SK-N-SH (cell line): ENCODE data around the gene TAGLN2. TPM values are rescaled to one million over a fixed set of nuclear protein-coding genes. Genes with fewer than 3 reads are reported as not detected.

Experiments used
- CTCF ChIA-PET: fragments of 300-600, 350-600 bp; formaldehyde crosslinking; extraction: SDS; loops from one replicate; lab custom pipeline; 2021; lab: Yijun Ruan, JAX
- POLR2A ChIA-PET: fragments of 350-600 bp; sonication (Branson Sonifier 250); formaldehyde crosslinking; extraction: SDS; loops from one replicate; lab custom pipeline; 2020; ENCODE audit warnings: antibody characterized with exemption, inconsistent platforms; lab: Yijun Ruan, JAX
- DNase-seq: peaks from one replicate; pipeline ENCODE4 v3.0.0; 2012
- H2AFZ ChIP-seq: fragments of 200-600 bp; sonication (generic); 2 replicates; pipeline ENCODE4 v1.8.1; 2016; ENCODE audit warnings: antibody characterized with exemption, mild to moderate bottlenecking, low read depth
- H3F3A ChIP-seq: fragments of 200-600 bp; sonication (generic); replicated peaks from 2 replicates; pipeline ENCODE3; 2016; ENCODE audit warnings: antibody characterized with exemption, mild to moderate bottlenecking; ENCODE audit not compliant: insufficient read depth
- H3K27ac ChIP-seq, 2 experiments: fragments of 200-500 bp in 1 of 2; fragments of 200-600 bp in 1 of 2; sonication (Bioruptor generic) in 1 of 2; sonication (generic), shearing (Covaris generic) in 1 of 2; 2 replicates each; pipeline versions ENCODE4 v1.5.1 to v1.6.1; 2014 to 2016; ENCODE audit warnings: low read depth in 2 of 2, inconsistent platforms in 1 of 2, low read length in 1 of 2, mild to moderate bottlenecking in 1 of 2, mixed read lengths in 1 of 2
- H3K27me3 ChIP-seq: fragments of 200-600 bp; sonication (generic), shearing (Covaris generic); 2 replicates; pipeline ENCODE4 v1.6.1; 2016; ENCODE audit warnings: mixed run types; ENCODE audit not compliant: insufficient read depth
- H3K36me3 ChIP-seq, 2 experiments: fragments of 200-500 bp in 1 of 2; fragments of 200-600 bp in 1 of 2; sonication (Bioruptor generic) in 1 of 2; sonication (generic) in 1 of 2; replicated peaks in 1 of 2; 2 replicates each; pipeline versions ENCODE3 to v1.5.1; 2014 to 2016; ENCODE audit warnings: low read length in 1 of 2, mild to moderate bottlenecking in 1 of 2; ENCODE audit not compliant: insufficient read depth in 2 of 2, control insufficient read depth in 1 of 2
- H3K4me1 ChIP-seq, 2 experiments: fragments of 200-500 bp in 1 of 2; fragments of 200-600 bp in 1 of 2; sonication (Bioruptor generic) in 1 of 2; sonication (generic), shearing (Covaris generic) in 1 of 2; 2 replicates each; pipeline versions ENCODE4 v1.5.1 to v1.6.1; 2014 to 2016; ENCODE audit warnings: low read depth in 1 of 2, low read length in 1 of 2, mixed run types in 1 of 2; ENCODE audit not compliant: insufficient read depth in 2 of 2, control insufficient read depth in 1 of 2
- H3K4me2 ChIP-seq: fragments of 200-600 bp; sonication (generic), shearing (Covaris generic); 2 replicates; pipeline ENCODE4 v1.6.1; 2017; ENCODE audit warnings: mixed run types
- H3K4me3 ChIP-seq, 2 experiments: fragments of 200-500 bp in 1 of 2; fragments of 200-600 bp in 1 of 2; sonication (Bioruptor generic) in 1 of 2; sonication (generic), shearing (Covaris generic) in 1 of 2; 2 replicates each; pipeline versions ENCODE4 v1.5.1 to v1.8.1; 2014 to 2016; ENCODE audit warnings: low read depth in 2 of 2, inconsistent platforms in 1 of 2, low read length in 1 of 2, mild to moderate bottlenecking in 1 of 2, mixed read lengths in 1 of 2, moderate library complexity in 1 of 2
- H3K79me2 ChIP-seq: fragments of 200-600 bp; sonication (generic); 2 replicates; pipeline ENCODE4 v1.8.1; 2017; ENCODE audit warnings: mild to moderate bottlenecking; ENCODE audit not compliant: insufficient read depth
- H3K9ac ChIP-seq: fragments of 200-600 bp; sonication (generic); 2 replicates; pipeline ENCODE4 v1.6.1; 2017; ENCODE audit warnings: mixed run types
- H3K9me2 ChIP-seq: fragments of 200-600 bp; sonication (generic); 2 replicates; pipeline ENCODE4 v1.6.1; 2017; ENCODE audit warnings: mixed run types
- H3K9me3 ChIP-seq: fragments of 200-600 bp; sonication (generic); 2 replicates; pipeline ENCODE4 v1.6.1; 2017; ENCODE audit warnings: mixed run types, mild to moderate bottlenecking, moderate library complexity
- H4K20me1 ChIP-seq: fragments of 200-600 bp; sonication (generic); 2 replicates; pipeline ENCODE4 v1.6.1; 2017; ENCODE audit warnings: mild to moderate bottlenecking, mixed run types; ENCODE audit not compliant: insufficient read depth
- FOSL2 ChIP-seq: IDR thresholded peaks from 2 replicates; pipeline ENCODE4 v1.4.0; 2012; ENCODE audit warnings: low read depth, mild to moderate bottlenecking, moderate library complexity, borderline replicate concordance
- FOXJ3 ChIP-seq: sonication (generic); formaldehyde crosslinking; IDR thresholded peaks from 2 replicates; pipeline ENCODE4 v1.5.1; 2020; ENCODE audit warnings: mild to moderate bottlenecking, missing genetic modification reagents
- FOXM1 ChIP-seq: IDR thresholded peaks from 2 replicates; pipeline ENCODE4 v1.4.0; 2012; ENCODE audit warnings: low read depth, mild to moderate bottlenecking
- GATA2 ChIP-seq: sonication (generic); formaldehyde crosslinking; IDR thresholded peaks from 2 replicates; pipeline ENCODE4 v1.5.0; 2020; ENCODE audit warnings: mild to moderate bottlenecking, missing genetic modification reagents
- JUND ChIP-seq: IDR thresholded peaks from 2 replicates; pipeline ENCODE4 v1.4.0; 2012
- MEF2A ChIP-seq: IDR thresholded peaks from 2 replicates; pipeline ENCODE4 v1.4.0; 2012; ENCODE audit warnings: low read depth, borderline replicate concordance
- MXI1 ChIP-seq: IDR thresholded peaks from 2 replicates; pipeline ENCODE4 v1.6.1; 2012; ENCODE audit warnings: mild to moderate bottlenecking, low read depth, low read length, improper control_type of control experiment
- NFIC ChIP-seq: IDR thresholded peaks from 2 replicates; pipeline ENCODE4 v1.4.0; 2012; ENCODE audit warnings: borderline replicate concordance
- RCOR1 ChIP-seq: fragments of 150-350 bp; IDR thresholded peaks from 2 replicates; pipeline ENCODE4 v1.6.1; 2017; ENCODE audit warnings: antibody characterized with exemption, low read length
- RFX5 ChIP-seq: IDR thresholded peaks from 2 replicates; pipeline ENCODE4 v1.6.1; 2012; ENCODE audit warnings: mild to moderate bottlenecking, improper control_type of control experiment, low read length
- TAF1 ChIP-seq: IDR thresholded peaks from 2 replicates; pipeline ENCODE4 v1.6.1; 2012; ENCODE audit warnings: low read depth, mild to moderate bottlenecking, low read length, moderate library complexity, borderline replicate concordance
- TCF12 ChIP-seq: IDR thresholded peaks from 2 replicates; pipeline ENCODE4 v1.4.0; 2012
- WGBS: methylation state at CpG from one replicate; pipeline ENCODE4 v1.1.6; 2017; ENCODE audit warnings: low lambda C conversion rate; 5-methylcytosine and 5-hydroxymethylcytosine counted together
- polyA plus RNA-seq, 3 experiments: library from polyadenylated mRNA; depleted of rRNA; stranded (reverse); fragments of >200 nt; gene quantifications; 2 replicates each; pipeline ENCODE4 v1.2.3, GENCODE V29; 2012
- TF ChIP-seq, protein P1 (sequence below): IDR thresholded peaks from 2 replicates; pipeline ENCODE4 v1.4.0; 2012; ENCODE audit warnings: low read depth
- TF ChIP-seq, protein P2 (sequence below): IDR thresholded peaks from 2 replicates; pipeline ENCODE4 v1.6.1; 2012; ENCODE audit warnings: mild to moderate bottlenecking, low read depth, low read length, moderate library complexity

TAGLN2 gene
- polyA plus RNA-seq, 1 of the 3 experiments (the other 2 are of a cell fraction) = 646 TPM

DNA sequence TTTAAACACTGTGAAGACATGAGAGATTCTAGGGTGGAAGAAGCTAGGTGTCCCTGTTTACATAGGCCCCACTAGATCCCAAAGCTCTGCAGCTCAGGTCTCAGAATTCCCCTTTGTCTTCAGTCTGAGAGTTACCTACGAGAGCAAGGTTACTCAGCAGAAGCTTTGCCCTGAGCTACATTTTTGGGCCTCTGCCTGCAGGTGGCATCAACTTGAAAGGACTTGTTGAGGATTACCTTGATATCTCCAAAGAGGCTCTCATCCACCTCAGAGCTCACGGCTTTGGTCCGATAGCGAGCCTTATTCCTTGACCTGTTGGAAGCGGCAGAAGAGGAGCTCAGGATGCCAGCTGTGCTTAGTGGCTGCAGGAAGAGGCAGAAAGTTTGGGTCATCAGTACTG is 32.4 kb downstream of the TAGLN2 start:
- H3K79me2 ChIP-seq = no peaks in the 10 kb centered on the region
- H3K9ac ChIP-seq = no peak overlapping the region
- H3K4me3 ChIP-seq = no peak overlapping the region
- H2AFZ ChIP-seq = no peak overlapping the region
- 93% methylated on average over 5 of the region's 5 CpGs for WGBS
- H3K4me1 ChIP-seq = peaks cover 13 to 32% of the 10 kb centered on the region in 2 experiments
- H3K9me2 ChIP-seq = no peaks in the 10 kb centered on the region
- no peaks in the 10 kb centered on the region for H4K20me1 ChIP-seq
- CTCF ChIA-PET = interaction anchor here (0.9 to 14.6 kb wide), 23 partner anchors 12 to 760 kb away, joined by 3 to 533 read pairs (median 6); partner anchors contain the start of genes DUSP23, FCRL6, IGSF9 and TAGLN2
- TF ChIP-seq, protein P1, sequence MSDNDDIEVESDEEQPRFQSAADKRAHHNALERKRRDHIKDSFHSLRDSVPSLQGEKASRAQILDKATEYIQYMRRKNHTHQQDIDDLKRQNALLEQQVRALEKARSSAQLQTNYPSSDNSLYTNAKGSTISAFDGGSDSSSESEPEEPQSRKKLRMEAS = no peak
- TF ChIP-seq JUND = no peak
- TF ChIP-seq MXI1 = no peak
- TF ChIP-seq TCF12 = no peak
- TF ChIP-seq RFX5 = no peak
- TF ChIP-seq MEF2A = no peak
- TF ChIP-seq RCOR1 = no peak
- TF ChIP-seq FOXJ3 (CRISPR knock-in tag) = no peak
- no peak for TF ChIP-seq FOSL2
- TF ChIP-seq FOXM1 = no peak
- TF ChIP-seq NFIC = no peak
- no peak for TF ChIP-seq GATA2
- TF ChIP-seq TAF1 = no peak
- TF ChIP-seq, protein P2, sequence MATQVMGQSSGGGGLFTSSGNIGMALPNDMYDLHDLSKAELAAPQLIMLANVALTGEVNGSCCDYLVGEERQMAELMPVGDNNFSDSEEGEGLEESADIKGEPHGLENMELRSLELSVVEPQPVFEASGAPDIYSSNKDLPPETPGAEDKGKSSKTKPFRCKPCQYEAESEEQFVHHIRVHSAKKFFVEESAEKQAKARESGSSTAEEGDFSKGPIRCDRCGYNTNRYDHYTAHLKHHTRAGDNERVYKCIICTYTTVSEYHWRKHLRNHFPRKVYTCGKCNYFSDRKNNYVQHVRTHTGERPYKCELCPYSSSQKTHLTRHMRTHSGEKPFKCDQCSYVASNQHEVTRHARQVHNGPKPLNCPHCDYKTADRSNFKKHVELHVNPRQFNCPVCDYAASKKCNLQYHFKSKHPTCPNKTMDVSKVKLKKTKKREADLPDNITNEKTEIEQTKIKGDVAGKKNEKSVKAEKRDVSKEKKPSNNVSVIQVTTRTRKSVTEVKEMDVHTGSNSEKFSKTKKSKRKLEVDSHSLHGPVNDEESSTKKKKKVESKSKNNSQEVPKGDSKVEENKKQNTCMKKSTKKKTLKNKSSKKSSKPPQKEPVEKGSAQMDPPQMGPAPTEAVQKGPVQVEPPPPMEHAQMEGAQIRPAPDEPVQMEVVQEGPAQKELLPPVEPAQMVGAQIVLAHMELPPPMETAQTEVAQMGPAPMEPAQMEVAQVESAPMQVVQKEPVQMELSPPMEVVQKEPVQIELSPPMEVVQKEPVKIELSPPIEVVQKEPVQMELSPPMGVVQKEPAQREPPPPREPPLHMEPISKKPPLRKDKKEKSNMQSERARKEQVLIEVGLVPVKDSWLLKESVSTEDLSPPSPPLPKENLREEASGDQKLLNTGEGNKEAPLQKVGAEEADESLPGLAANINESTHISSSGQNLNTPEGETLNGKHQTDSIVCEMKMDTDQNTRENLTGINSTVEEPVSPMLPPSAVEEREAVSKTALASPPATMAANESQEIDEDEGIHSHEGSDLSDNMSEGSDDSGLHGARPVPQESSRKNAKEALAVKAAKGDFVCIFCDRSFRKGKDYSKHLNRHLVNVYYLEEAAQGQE = no peak
- H3K36me3 ChIP-seq = no peaks in the 10 kb centered on the region
- no peak overlapping the region for H3K4me2 ChIP-seq
- no peaks in the 10 kb centered on the region for H3K27me3 ChIP-seq
- H3K27ac ChIP-seq = no peak overlapping the region
- H3F3A ChIP-seq = peaks cover 9% of the 10 kb centered on the region
- no peaks in the 10 kb centered on the region for H3K9me3 ChIP-seq
- POLR2A ChIA-PET = no interaction called here
- no peak for DNase-seq
